Panc1 (cell line): ENCODE measurements around the gene ELAC1. TPM values are rescaled to one million over a fixed set of nuclear protein-coding genes. Genes with fewer than 3 reads are reported as not detected.

Experiments
- ATAC-seq: fragments of 200-7000 bp; cut with Tn5 transposase; 2 replicates; pipeline ENCODE4 v1.9.1; 2020; ENCODE audit warnings: mild to moderate bottlenecking, moderate library complexity
- BruUV-seq: library from RNA; stranded (reverse); fragments of 400-500 nt; replicated peaks from 2 replicates; lab custom pipeline; 2021; lab: Mats Ljungman, UMichigan
- CTCF ChIA-PET: fragments of 300-600 bp; sonication (Branson Sonifier 250); formaldehyde crosslinking; loops from one replicate; lab custom pipeline; 2022; ENCODE audit warnings: antibody characterized with exemption; lab: Charles Lee
- POLR2A ChIA-PET: fragments of 300-600 bp; sonication (Branson Sonifier 250); formaldehyde crosslinking; loops from one replicate; lab custom pipeline; 2022; ENCODE audit warnings: antibody characterized with exemption; lab: Charles Lee
- DNase-seq: peaks from one replicate; pipeline ENCODE4 v3.0.0-alpha.2; 2010; ENCODE audit warnings: low read depth, low spot score
- H3K27ac ChIP-seq: 2 replicates; pipeline ENCODE4 v1.5.1; 2011; ENCODE audit warnings: mild to moderate bottlenecking, low read length, inconsistent platforms
- H3K27me3 ChIP-seq: fragments of 200-500 bp; sonication (Bioruptor generic); 2 replicates; pipeline ENCODE4 v1.6.0; 2014; ENCODE audit warnings: low read length, inconsistent platforms; ENCODE audit not compliant: control insufficient read depth, insufficient read depth
- H3K36me3 ChIP-seq: fragments of 200-500 bp; sonication (Bioruptor generic); 2 replicates; pipeline ENCODE4 v1.5.1; 2014; ENCODE audit warnings: inconsistent platforms, mild to moderate bottlenecking, low read length, moderate library complexity; ENCODE audit not compliant: control insufficient read depth, insufficient read depth
- H3K4me1 ChIP-seq: 2 replicates; pipeline ENCODE4 v1.5.1; 2011; ENCODE audit warnings: inconsistent platforms, mild to moderate bottlenecking, low read length, moderate library complexity; ENCODE audit not compliant: control insufficient read depth, insufficient read depth
- H3K4me3 ChIP-seq, 2 experiments: 2 replicates each; pipeline ENCODE4 v1.5.1; 2011 to 2012; ENCODE audit warnings: low read depth in 2 of 2, low read length in 2 of 2, mild to moderate bottlenecking in 2 of 2, inconsistent platforms in 1 of 2, moderate library complexity in 1 of 2
- H3K9me3 ChIP-seq: fragments of 200-500 bp; sonication (Bioruptor generic); 2 replicates; pipeline ENCODE4 v1.5.1; 2014; ENCODE audit warnings: low read depth, mild to moderate bottlenecking, inconsistent platforms, low read length, moderate library complexity; ENCODE audit not compliant: control insufficient read depth, insufficient read depth
- POLR2AphosphoS5 ChIP-seq: IDR thresholded peaks from 2 replicates; pipeline ENCODE4 v1.6.1; 2012; ENCODE audit warnings: mild to moderate bottlenecking, low read depth, low read length, moderate library complexity
- SIN3A ChIP-seq: IDR thresholded peaks from 2 replicates; pipeline ENCODE4 v1.6.1; 2012; ENCODE audit warnings: low read depth, mild to moderate bottlenecking, low read length, moderate library complexity, borderline replicate concordance; ENCODE audit not compliant: insufficient read depth
- TCF7L2 ChIP-seq: IDR thresholded peaks from 2 replicates; pipeline ENCODE4 v1.6.1; 2011; ENCODE audit warnings: mild to moderate bottlenecking, low read depth, low read length, inconsistent platforms
- in situ Hi-C: cut with HindIII; loops from 2 replicates; pipeline ENCODE4 v1.10.0; 2016; ENCODE audit warnings: low sequenced_read_pairs, low pct_unique_long_range_greater_than_20kb
- intact Hi-C: fragments of 100-400 bp; cut with micrococcal nuclease; formaldehyde crosslinking; loops from one replicate; pipeline ENCODE4 v1.10.0; 2022; ENCODE audit not compliant: unreplicated experiment
- total RNA-seq: library from RNA; stranded (reverse); gene quantifications from one replicate; pipeline ENCODE4 v1.2.1, GENCODE V29; 2021; ENCODE audit not compliant: unreplicated experiment
- TF ChIP-seq, protein P1 (sequence below): fragments of 450-650 bp; IDR thresholded peaks from 2 replicates; pipeline ENCODE4 v1.5.1; 2017; ENCODE audit warnings: mild to moderate bottlenecking
- TF ChIP-seq, protein P2 (sequence below), 2 experiments: IDR thresholded peaks; 2 replicates each; pipeline ENCODE4 v1.6.1; 2011 to 2012; ENCODE audit warnings: low read depth in 2 of 2, control low read depth in 1 of 2, low read length in 1 of 2, mild to moderate bottlenecking in 1 of 2, moderate library complexity in 1 of 2; ENCODE audit not compliant: insufficient read depth in 1 of 2

Gene ELAC1
- total RNA-seq, 1 experiment from 2014 or later = 4.6 TPM

DNA sequence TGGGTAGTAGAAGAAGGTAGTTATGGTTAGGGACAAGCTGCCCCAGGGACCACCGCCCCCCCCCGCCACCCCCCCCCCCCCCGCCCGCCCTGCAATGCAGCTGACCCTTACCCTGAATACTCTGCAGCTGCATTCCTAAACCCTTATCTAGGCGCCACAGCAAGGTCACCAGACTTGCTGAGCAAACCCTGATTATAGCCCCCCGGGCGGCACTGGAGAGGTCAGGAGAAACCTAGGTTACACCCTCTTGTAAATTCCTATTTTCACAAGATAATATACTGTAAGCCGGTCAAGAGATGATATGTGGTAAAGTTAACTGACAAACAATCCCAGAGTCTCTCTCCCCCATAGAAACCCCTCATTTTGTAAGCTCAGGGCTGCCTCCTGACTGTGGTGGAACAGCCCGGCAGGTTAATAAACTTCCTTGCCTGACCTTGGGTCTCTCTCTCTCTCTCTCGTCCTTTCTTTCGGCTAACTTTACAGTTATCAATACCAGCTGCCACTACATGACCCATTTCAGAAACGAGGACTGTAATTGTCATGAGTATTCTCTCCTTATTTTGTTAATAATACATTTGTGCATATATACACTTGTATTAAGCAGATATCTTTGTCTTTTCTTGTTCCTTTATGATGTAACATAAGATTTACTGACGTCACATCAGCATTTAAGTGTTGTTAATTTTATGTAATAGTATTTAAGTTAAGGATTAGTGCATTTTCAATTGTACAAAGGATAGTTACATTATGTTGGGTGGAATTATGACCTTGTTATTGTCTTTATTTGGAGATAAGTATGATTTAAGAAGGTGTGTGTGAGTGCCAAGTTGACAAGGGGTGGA, 39.3 kb downstream of the ELAC1 start:
- H3K9me3 ChIP-seq = no peaks in the 10 kb centered on the region
- H3K4me3 ChIP-seq = no peak overlapping the region
- BruUV-seq = no TSS peak
- in situ Hi-C loops = no loop called here
- intact Hi-C loops = no loop called here
- no peaks in the 10 kb centered on the region for H3K36me3 ChIP-seq
- ChIA-PET CTCF (no interaction called here), POLR2A (interaction anchor here (0.6 kb wide), 1 partner anchor 23 kb away, joined by 3 read pairs; the partner anchor contains the start of gene SMAD4)
- DNase-seq = no peak
- no peak overlapping the region for H3K27ac ChIP-seq
- ATAC-seq = no peak
- H3K27me3 ChIP-seq = no peaks in the 10 kb centered on the region; the same call in 1 of the 2 replicates
- TF ChIP-seq TCF7L2 (no peak), POLR2AphosphoS5 (no peak), SIN3A (no peak)
- TF ChIP-seq, protein P1, sequence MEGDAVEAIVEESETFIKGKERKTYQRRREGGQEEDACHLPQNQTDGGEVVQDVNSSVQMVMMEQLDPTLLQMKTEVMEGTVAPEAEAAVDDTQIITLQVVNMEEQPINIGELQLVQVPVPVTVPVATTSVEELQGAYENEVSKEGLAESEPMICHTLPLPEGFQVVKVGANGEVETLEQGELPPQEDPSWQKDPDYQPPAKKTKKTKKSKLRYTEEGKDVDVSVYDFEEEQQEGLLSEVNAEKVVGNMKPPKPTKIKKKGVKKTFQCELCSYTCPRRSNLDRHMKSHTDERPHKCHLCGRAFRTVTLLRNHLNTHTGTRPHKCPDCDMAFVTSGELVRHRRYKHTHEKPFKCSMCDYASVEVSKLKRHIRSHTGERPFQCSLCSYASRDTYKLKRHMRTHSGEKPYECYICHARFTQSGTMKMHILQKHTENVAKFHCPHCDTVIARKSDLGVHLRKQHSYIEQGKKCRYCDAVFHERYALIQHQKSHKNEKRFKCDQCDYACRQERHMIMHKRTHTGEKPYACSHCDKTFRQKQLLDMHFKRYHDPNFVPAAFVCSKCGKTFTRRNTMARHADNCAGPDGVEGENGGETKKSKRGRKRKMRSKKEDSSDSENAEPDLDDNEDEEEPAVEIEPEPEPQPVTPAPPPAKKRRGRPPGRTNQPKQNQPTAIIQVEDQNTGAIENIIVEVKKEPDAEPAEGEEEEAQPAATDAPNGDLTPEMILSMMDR = no peak
- TF ChIP-seq, protein P2, sequence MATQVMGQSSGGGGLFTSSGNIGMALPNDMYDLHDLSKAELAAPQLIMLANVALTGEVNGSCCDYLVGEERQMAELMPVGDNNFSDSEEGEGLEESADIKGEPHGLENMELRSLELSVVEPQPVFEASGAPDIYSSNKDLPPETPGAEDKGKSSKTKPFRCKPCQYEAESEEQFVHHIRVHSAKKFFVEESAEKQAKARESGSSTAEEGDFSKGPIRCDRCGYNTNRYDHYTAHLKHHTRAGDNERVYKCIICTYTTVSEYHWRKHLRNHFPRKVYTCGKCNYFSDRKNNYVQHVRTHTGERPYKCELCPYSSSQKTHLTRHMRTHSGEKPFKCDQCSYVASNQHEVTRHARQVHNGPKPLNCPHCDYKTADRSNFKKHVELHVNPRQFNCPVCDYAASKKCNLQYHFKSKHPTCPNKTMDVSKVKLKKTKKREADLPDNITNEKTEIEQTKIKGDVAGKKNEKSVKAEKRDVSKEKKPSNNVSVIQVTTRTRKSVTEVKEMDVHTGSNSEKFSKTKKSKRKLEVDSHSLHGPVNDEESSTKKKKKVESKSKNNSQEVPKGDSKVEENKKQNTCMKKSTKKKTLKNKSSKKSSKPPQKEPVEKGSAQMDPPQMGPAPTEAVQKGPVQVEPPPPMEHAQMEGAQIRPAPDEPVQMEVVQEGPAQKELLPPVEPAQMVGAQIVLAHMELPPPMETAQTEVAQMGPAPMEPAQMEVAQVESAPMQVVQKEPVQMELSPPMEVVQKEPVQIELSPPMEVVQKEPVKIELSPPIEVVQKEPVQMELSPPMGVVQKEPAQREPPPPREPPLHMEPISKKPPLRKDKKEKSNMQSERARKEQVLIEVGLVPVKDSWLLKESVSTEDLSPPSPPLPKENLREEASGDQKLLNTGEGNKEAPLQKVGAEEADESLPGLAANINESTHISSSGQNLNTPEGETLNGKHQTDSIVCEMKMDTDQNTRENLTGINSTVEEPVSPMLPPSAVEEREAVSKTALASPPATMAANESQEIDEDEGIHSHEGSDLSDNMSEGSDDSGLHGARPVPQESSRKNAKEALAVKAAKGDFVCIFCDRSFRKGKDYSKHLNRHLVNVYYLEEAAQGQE (IDR thresholded peaks at IDR 0.05; ENCODE audit: insufficient read depth in 1 of 2, low read depth in 2 of 2, low read length in 1 of 2) = no peak
- H3K4me1 ChIP-seq = no peaks in the 10 kb centered on the region

DNA sequence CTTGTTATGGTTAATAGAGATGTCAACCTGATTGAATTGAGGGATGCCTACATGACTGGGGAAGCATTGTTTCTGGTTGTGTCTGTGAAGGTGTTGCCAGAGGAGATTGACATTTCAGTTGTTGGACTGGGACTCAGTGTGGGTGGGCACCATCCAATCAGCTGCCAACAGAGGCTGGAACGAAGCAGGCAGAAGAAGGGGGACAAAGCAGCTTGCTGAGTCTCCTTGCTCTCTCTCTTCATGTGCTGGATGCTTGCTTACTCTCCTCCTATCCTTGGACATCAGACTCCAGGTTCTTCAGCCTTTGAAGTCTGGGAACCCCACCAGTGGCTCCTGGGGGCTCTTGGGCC, 39.9 kb downstream of the ELAC1 start:
- Histone ChIP-seq H3K4me1 (no peaks in the 10 kb centered on the region), H3K36me3 (no peaks in the 10 kb centered on the region), H3K27me3 (no peaks in the 10 kb centered on the region; the same call in 1 of the 2 replicates), H3K27ac (no peak overlapping the region), H3K9me3 (no peaks in the 10 kb centered on the region), H3K4me3 (no peak overlapping the region)
- POLR2A ChIA-PET = interaction anchor here (0.6 kb wide), 1 partner anchor 22 kb away, joined by 3 read pairs; the partner anchor contains the start of gene SMAD4
- BruUV-seq = no TSS peak
- TF ChIP-seq POLR2AphosphoS5 (no peak), TCF7L2 (no peak), SIN3A (no peak)
- TF ChIP-seq, protein P1 = no peak
- TF ChIP-seq, protein P2 (IDR thresholded peaks at IDR 0.05; ENCODE audit: insufficient read depth in 1 of 2, low read depth in 2 of 2, low read length in 1 of 2) = no peak
- CTCF ChIA-PET = no interaction called here
- DNase-seq = no peak
- no peak for ATAC-seq
- intact Hi-C loops = no loop called here
- in situ Hi-C loops = no loop called here
